GM21529 (cell line): Measurements from ENCODE around the gene UGT1A7.
"Not testable (repeated sequence)": the region's sequence is repeated elsewhere in the genome, so short reads cannot be mapped to it uniquely, and the experiment has no call there.

Experiments used
- ATAC-seq: cut with Tn5 transposase; IDR thresholded peaks from one replicate; pipeline ENCODE4 v1.9.1; 2021; ENCODE audit not compliant: unreplicated experiment

Gene UGT1A7

GRCh38 chr2:233680361-233681045 lies 1.2 kb upstream of the UGT1A7 start:
- no peak for ATAC-seq

DNA sequence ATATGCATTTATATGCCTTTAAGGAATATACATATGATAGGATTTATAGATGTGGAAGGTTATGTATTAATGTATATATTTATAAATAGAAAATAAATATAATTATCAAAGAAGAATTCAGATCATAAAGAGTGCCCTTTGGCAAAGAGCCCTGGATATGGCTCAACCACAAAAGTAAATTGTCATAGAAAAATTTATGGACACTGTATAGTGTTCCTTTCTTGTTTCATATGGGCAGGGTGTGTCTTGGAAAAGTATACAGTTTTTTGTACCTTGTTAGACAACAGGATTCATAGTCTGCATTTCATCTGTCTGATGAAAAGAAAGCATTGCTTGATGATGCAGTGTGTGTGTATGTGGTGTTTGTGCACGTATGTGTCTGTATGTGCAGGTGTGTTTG lies 2.9 kb downstream of the UGT1A7 start:
- no peak for ATAC-seq

DNA sequence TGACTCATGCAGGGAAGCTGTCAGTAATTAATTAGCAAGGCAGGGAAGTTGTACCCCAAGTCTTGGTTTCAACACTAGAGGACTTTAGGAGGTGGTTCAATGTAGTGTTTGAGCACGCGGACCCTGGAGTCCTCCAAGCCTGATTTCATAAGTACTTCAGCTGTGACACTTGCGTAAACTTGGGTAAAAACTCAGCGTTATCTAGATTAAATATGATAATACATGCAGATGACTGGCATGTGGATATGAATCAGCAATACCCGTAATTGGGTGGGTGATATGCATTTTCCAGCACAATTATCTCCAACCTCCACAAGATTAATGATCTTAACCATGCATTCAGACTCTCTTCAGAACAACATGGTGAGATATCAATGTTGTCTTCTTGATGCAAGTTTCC lies 5.2 kb downstream of the UGT1A7 start:
- no peak for ATAC-seq

DNA sequence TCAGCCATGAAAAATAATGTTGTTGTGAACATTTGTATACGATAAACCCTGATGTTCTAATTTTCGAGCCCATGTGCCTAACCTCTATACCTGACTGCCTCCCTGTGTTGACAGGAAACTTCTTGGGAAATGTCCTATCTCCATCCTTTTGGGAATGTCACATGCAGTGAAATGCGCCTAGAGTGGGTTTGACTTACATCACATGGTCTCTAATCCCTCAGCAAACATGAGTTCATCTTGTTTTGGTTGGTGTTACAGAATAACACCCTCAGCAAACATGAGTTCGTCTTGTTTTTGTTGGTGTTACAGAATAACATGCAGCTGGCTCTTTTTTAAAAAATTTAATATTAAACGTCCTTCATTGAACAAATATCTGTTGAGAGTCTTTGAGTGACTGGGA lies 6.6 kb downstream of the UGT1A7 start:
- ATAC-seq, result no peak

- no peak for ATAC-seq
These were observed 7.3 kb downstream of the UGT1A7 start for GRCh38 chr2:233689031-233689430.

- no peak for ATAC-seq
These were observed 7.8 kb downstream of the UGT1A7 start for GRCh38 chr2:233689501-233689900.

DNA sequence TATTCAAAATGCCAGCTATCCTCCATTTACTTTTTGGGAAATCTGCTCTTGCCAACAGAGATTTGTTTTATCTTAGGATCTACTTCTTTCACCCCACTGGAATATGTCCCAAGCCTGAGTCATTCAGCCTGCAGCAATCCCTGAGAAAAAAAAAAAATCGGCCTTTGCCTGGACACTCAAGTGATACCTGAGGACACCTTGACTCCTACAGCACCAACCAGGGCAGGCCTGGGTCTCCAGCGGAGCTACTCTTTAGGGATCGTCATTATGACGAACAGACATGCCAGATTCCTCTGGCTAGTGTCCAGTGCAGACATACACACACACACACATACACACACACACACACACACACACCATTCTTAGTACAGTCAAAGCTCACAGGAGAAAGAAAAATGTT lies 8.7 kb downstream of the UGT1A7 start:
- ATAC-seq, result no peak

DNA sequence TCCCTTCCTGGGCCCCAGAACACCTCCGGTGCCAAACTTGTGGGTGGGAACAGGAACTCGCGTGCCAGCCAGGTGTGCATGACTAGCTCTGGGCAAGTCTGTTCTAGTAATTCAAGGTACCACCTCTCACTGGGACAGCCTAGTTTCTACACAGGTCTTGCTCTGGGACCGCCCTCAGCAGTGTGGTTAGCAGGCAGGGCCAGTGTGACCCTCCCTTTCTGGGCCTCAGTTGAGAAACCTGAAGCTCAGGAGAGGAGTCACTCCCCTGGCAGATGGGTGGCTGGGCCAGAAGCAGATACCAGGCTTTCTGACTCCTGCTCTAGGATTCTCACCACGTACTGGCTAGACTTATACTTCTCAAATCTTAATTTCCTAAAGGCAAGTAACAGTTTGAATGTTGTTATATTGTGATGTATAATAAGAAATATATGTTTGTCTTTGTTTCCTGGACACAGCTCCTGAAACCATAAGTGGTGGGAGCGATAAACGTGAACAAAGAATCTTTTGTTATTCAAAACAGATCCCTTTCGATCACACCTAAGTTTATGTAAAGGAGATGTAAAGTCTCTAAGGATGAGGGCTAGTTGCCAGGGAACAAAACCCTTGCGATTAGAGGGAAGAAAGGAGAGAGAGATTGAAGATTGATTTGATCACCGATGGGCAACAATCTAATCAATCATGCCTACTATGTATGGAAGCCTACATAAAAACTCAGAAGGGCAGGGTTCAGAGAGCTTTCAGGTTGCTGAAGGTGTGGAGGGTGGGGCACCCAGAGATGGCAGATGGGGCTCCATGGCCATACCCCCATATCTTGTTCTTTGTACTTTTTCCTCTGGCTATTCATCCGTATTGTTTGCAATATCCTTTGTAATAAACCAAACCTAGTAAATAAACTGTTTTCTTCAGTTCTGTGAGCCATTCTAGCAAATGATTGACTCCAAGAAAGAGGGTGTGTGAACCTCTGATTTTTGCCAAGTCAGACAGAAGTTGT lies 10.0 kb downstream of the UGT1A7 start:
- ATAC-seq, result no peak

DNA sequence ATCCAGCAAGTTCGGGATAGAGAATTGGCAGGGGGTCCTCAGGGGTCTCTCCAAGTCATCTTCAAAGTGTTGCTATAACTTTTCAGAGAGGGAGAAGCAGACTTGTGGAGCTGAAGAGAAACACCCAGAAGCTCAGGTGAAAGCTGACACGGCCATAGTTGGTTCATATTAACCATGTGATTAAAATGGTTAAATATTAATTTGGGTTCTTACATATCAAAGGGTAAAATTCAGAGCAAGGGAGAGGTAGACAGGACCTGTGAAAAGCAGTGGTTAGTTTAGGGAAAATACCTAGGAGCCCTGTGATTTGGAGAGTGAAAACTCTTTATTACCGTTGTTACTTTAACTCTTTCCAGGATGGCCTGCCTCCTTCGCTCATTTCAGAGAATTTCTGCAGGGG lies 10.9 kb downstream of the UGT1A7 start, which contains the start of gene UGT1A6:
Gene UGT1A6 (plus strand): TSS at position 243 of the 400 bp plus-strand sequence. CDS start 115 bp downstream, at position 358.
- ATAC-seq, result no peak

GRCh38 chr2:233693963-233694362 lies 12.3 kb downstream of the UGT1A7 start:
- ATAC-seq, result no peak

GRCh38 chr2:233698740-233699139 lies 17.0 kb downstream of the UGT1A7 start:
- ATAC-seq, result no peak

DNA sequence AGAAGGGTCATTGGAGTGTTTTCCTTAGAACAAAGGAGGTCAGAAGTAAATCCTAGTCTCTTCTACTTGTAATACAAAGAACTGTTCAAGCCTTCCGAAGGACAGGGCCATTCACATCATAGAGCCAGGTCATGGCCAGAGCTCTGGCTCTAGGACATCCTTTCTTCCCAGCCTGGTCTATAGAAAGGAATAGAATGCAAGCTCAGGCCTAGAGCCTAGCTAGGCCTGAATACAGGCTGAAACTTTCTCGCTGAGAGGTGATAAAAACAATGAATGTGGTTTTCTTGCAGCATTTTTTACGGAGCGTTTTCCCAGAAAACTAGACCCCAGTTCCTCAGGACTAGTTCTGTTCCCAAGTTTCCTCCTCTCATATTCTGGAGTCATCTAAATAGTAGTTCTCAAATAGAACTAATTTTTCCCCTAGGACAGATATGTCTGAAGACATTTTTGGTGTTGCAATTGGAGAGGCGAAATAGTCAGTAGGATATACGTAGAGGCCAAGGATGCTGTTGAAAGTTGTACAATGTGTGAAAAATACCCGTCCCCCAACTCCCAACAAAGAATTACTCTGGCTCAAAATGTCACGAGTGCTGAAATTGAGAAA lies 17.8 kb downstream of the UGT1A7 start:
- no peak for ATAC-seq

DNA sequence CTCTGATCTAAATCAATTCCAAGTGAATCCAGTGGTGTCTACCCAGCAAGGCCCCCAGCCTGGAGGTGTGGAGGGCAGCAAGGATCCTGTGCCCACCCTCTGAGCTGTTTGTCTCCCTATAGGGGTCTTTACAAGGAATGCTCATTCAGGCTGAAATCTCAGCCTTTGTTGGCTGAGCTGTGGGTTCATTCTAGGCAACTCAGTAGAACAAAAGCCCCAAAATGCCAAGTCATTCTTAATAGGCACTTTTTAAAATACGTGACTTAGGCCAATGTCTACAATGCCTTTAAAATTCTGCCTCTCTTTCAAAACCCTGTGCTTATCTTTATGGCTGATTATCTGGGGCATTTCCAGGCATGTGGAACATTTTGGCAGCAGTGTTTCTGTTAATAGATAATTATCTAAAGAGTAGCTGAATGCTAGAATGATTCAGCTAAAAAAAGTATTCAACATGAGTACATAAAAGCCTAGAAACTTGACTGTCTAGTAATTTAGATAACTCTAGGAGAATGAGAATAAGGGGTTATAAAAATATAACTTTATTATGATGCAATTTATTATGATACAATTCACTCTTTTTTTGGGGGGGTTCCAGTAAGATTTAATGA lies 18.4 kb downstream of the UGT1A7 start:
- ATAC-seq, result no peak

DNA sequence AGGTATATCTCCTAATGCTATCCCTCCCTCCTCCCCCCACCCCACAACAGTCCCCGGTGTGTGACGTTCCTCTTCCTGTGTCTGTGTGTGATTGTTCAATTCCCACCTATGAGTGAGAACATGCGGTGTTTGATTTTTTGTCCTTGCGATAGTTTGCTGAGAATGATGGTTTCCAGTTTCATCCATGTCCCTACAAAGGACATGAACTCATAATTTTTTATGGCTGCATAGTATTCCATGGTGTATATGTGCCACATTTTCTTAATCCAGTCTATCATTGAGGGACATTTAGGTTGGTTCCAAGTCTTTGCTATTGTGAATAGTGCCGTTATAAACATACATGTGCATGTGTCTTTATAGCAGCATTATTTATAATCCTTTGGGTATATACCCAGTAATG lies 19.1 kb downstream of the UGT1A7 start:
- ATAC-seq, result not testable (repeated sequence)

DNA sequence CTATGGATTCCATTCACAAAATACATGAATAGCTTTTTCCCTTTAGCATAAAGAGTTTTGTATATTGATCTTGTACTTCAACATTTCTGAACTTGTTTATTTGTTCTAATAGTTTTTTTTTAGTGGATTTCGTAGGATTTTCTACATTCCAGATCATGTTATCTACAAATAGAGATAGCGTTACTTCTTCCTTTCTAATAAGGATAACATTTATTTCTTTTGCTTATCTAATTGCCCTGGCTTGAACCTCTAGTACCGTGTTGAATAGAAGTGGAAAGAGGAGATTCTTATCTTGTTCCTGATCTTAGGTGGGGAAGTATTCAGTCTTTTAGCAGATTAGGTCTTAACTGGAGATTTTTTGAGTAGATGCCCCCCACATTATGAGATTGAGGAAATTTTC lies 20.5 kb downstream of the UGT1A7 start:
- no peak for ATAC-seq

GRCh38 chr2:233705911-233706506 lies 24.3 kb downstream of the UGT1A7 start:
- ATAC-seq, result no peak

- ATAC-seq, result no peak
These were observed 25.0 kb downstream of the UGT1A7 start for GRCh38 chr2:233706720-233707119.

DNA sequence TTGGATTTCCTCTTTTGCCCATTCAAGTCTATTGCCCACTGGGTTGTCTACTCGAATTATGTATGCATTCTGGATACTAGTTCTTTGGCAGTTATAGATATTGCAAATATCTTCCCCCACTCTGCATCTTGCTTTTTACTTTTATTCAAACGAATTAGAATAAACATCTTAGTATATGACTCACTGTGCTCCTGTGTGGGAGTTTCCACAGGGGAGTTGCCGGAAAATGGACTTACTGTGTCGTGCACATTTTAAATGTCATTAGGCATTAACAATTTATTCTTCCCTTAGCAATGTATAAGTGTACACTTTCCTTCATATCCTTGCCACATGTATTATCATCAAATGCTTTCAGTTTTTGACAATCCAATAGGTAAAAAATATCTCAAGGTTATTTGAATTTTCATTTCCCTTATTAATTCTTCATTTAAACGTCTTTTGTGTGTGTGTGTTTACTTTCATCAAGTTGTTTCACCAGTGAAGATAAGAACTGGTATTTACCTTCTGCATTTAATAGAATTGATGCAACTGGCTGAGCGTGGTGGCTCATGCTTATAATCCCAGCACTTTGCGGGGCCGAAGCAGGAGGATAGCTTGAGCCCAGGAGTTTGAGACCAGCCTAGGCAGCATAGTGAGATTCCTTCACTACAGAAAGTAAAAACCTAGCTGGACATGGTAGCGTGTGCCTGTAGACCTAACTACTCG lies 26.4 kb downstream of the UGT1A7 start:
- no peak for ATAC-seq

DNA sequence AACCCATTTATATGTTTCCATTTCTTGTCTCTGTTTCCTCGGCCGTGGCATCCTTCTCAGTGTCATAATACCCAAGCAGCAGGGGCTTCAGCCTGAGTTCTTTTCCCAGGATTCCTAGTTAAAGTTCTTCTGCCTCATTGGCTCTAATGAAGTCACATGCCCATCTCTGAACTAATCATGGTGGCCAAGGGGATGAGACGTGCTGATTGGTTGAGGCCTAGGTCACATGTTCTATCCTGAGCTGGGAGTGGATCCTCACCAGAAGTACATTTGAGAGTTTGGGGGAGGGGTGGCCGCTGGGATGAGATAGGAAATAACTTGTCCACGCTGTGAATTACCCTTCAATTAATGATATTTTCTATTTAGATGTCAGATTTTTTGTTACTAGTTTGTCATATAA lies 27.2 kb downstream of the UGT1A7 start:
- ATAC-seq, result no peak

- peak; percentile 59 for ATAC-seq
These were observed 29.8 kb downstream of the UGT1A7 start for GRCh38 chr2:233711312-233712008.
